Loucy (cell line): Measurements from ENCODE around the gene TPCN2.

ENCODE experiments used
- H2AFZ ChIP-seq: fragments of 200-600 bp; sonication (generic); 2 replicates; pipeline ENCODE4 v1.6.0; 2016; ENCODE audit warnings: antibody characterized with exemption, mild to moderate bottlenecking, low read length, moderate library complexity
- H3F3A ChIP-seq: fragments of 200-600 bp; 2 replicates; pipeline ENCODE4 v1.6.0; 2016; ENCODE audit warnings: antibody characterized with exemption, low read depth, mild to moderate bottlenecking
- H3K27me3 ChIP-seq: fragments of 200-600 bp; sonication (generic); 2 replicates; pipeline ENCODE4 v1.6.1; 2014; ENCODE audit warnings: low read length, mild to moderate bottlenecking; ENCODE audit not compliant: insufficient read depth, poor library complexity, severe bottlenecking
- H3K36me3 ChIP-seq: fragments of 200-600 bp; sonication (generic); 2 replicates; pipeline ENCODE4 v1.6.1; 2016; ENCODE audit warnings: low read length; ENCODE audit not compliant: insufficient read depth
- H3K4me1 ChIP-seq: fragments of 200-600 bp; sonication (generic); 2 replicates; pipeline ENCODE4 v1.5.1; 2014; ENCODE audit warnings: low read length, mild to moderate bottlenecking; ENCODE audit not compliant: insufficient read depth, poor library complexity, severe bottlenecking
- H3K4me2 ChIP-seq: fragments of 200-600 bp; sonication (generic); 2 replicates; pipeline ENCODE4 v1.6.0; 2014; ENCODE audit warnings: antibody characterized with exemption, low read length, low read depth, mild to moderate bottlenecking; ENCODE audit not compliant: poor library complexity, severe bottlenecking
- H3K4me3 ChIP-seq: fragments of 200-600 bp; sonication (generic); 2 replicates; pipeline ENCODE4 v1.5.1; 2014; ENCODE audit warnings: low read length, mild to moderate bottlenecking, mixed read lengths; ENCODE audit not compliant: poor library complexity, severe bottlenecking
- H3K79me2 ChIP-seq: fragments of 200-600 bp; sonication (generic); 2 replicates; pipeline ENCODE4 v1.6.1; 2014; ENCODE audit warnings: low read length; ENCODE audit not compliant: insufficient read depth
- H3K9ac ChIP-seq: fragments of 200-600 bp; sonication (generic); 2 replicates; pipeline ENCODE4 v1.6.0; 2014; ENCODE audit warnings: mild to moderate bottlenecking, low read depth, low read length, moderate library complexity; ENCODE audit not compliant: poor library complexity, severe bottlenecking
- H3K9me2 ChIP-seq: fragments of 200-600 bp; sonication (generic); replicated peaks from 2 replicates; pipeline ENCODE4 v1.6.1; 2016; ENCODE audit warnings: low read depth, low read length, mixed read lengths
- H3K9me3 ChIP-seq: fragments of 200-600 bp; sonication (generic); 2 replicates; pipeline ENCODE4 v1.6.1; 2014; ENCODE audit warnings: mild to moderate bottlenecking, antibody characterized with exemption, low read length, low read depth; ENCODE audit not compliant: insufficient read depth
- H4K20me1 ChIP-seq: fragments of 200-600 bp; sonication (generic); 2 replicates; pipeline ENCODE4 v1.6.0; 2014; ENCODE audit warnings: antibody characterized with exemption, low read length, mild to moderate bottlenecking; ENCODE audit not compliant: insufficient read depth, poor library complexity, severe bottlenecking
- CTCF ChIP-seq: fragments of 200-600 bp; sonication (generic); conservative IDR thresholded peaks from 2 replicates; pipeline ENCODE4 v1.5.1; 2014; ENCODE audit warnings: mild to moderate bottlenecking, antibody characterized with exemption, low read length
- EZH2phosphoT487 ChIP-seq: fragments of 200-600 bp; IDR thresholded peaks from 2 replicates; pipeline ENCODE4 v1.6.1; 2018; ENCODE audit warnings: antibody characterized with exemption, mild to moderate bottlenecking, moderate library complexity, borderline replicate concordance

The TPCN2 gene

GRCh38 chr11:69129647-69130046 is 80.9 kb downstream of the TPCN2 start:
- H3K4me3 ChIP-seq, result no peak overlapping the region
- H3K9me3 ChIP-seq, result no peaks in the 10 kb centered on the region; the same call in 1 of the 2 replicates
- no peaks in the 10 kb centered on the region for H3F3A ChIP-seq
- H3K9ac ChIP-seq, result no peak overlapping the region
- no peaks in the 10 kb centered on the region for H3K36me3 ChIP-seq
- no peaks in the 10 kb centered on the region for H3K4me1 ChIP-seq
- H3K27me3 ChIP-seq, result no peaks in the 10 kb centered on the region
- no peak overlapping the region for H2AFZ ChIP-seq
- no peak for TF ChIP-seq EZH2phosphoT487
- no peak for TF ChIP-seq CTCF
- H4K20me1 ChIP-seq, result no peaks in the 10 kb centered on the region
- H3K4me2 ChIP-seq, result no peak overlapping the region
- no peaks in the 10 kb centered on the region for H3K79me2 ChIP-seq
- H3K9me2 ChIP-seq, result no peaks in the 10 kb centered on the region

GRCh38 chr11:69130654-69131053 is 81.9 kb downstream of the TPCN2 start:
- Histone ChIP-seq H3K36me3 (no peaks in the 10 kb centered on the region), H3K9ac (no peak overlapping the region), H3K4me2 (no peak overlapping the region)

GRCh38 chr11:69131121-69131566 is 82.4 kb downstream of the TPCN2 start:
- no peaks in the 10 kb centered on the region; the same call in 1 of the 2 replicates for H3K9me3 ChIP-seq

More at GRCh38 chr11:69130654-69131053, 81.9 kb downstream of the TPCN2 start:
- no peaks in the 10 kb centered on the region for H4K20me1 ChIP-seq
- H3K9me2 ChIP-seq, result no peaks in the 10 kb centered on the region
- no peaks in the 10 kb centered on the region; the same call in 1 of the 2 replicates for H3K9me3 ChIP-seq
- no peak overlapping the region for H2AFZ ChIP-seq
- H3K27me3 ChIP-seq, result no peaks in the 10 kb centered on the region
- TF ChIP-seq CTCF (no peak), EZH2phosphoT487 (no peak)
- no peaks in the 10 kb centered on the region for H3F3A ChIP-seq
- H3K79me2 ChIP-seq, result no peaks in the 10 kb centered on the region
- no peak overlapping the region for H3K4me3 ChIP-seq
- no peaks in the 10 kb centered on the region for H3K4me1 ChIP-seq

More at GRCh38 chr11:69131121-69131566, 82.4 kb downstream of the TPCN2 start:
- Histone ChIP-seq H3K4me2 (no peak overlapping the region), H3F3A (no peaks in the 10 kb centered on the region), H3K27me3 (no peaks in the 10 kb centered on the region), H3K9ac (no peak overlapping the region), H3K4me3 (no peak overlapping the region), H3K9me2 (no peaks in the 10 kb centered on the region), H4K20me1 (no peaks in the 10 kb centered on the region), H3K79me2 (no peaks in the 10 kb centered on the region), H3K4me1 (no peaks in the 10 kb centered on the region), H2AFZ (no peak overlapping the region), H3K36me3 (no peaks in the 10 kb centered on the region)
- no peak for TF ChIP-seq EZH2phosphoT487
- TF ChIP-seq CTCF, result no peak
